CD4-positive, CD25-positive, alpha-beta regulatory T cell (primary cell): ENCODE data around the gene NDUFV2. TPM values are rescaled to one million over a fixed set of nuclear protein-coding genes. Genes with fewer than 3 reads are reported as not detected.
"Not testable (repeated sequence)": the region's sequence is repeated elsewhere in the genome, so short reads cannot be mapped to it uniquely, and the experiment has no call there.

Experiments
- ATAC-seq, 2 donors: fragments of 150-1000 bp; cut with Tn5 transposase; one replicate each; pipeline ENCODE4 v1.10.0; 2021; ENCODE audit warnings: low read depth in 2 of 2, moderate number of reproducible peaks in 2 of 2, moderate library complexity in 1 of 2
- DNase-seq, 3 donors: peaks; one replicate each; pipeline versions ENCODE4 v3.0.0 to v3.0.0-alpha.2; 2012 to 2022; ENCODE audit warnings: mixed read lengths in 1 of 3
- H3K27ac ChIP-seq: one replicate; pipeline ENCODE4 v1.7.0; 2013; ENCODE audit warnings: mild to moderate bottlenecking, low read length; ENCODE audit not compliant: insufficient read depth, poor library complexity, severe bottlenecking
- H3K27me3 ChIP-seq: one replicate; pipeline ENCODE4 v1.7.0; 2013; ENCODE audit warnings: low read length; ENCODE audit not compliant: control insufficient read depth, insufficient read depth
- H3K36me3 ChIP-seq: one replicate; pipeline ENCODE4 v1.7.0; 2013; ENCODE audit warnings: mild to moderate bottlenecking, low read length, moderate library complexity; ENCODE audit not compliant: control insufficient read depth, insufficient read depth
- H3K4me1 ChIP-seq: 2 replicates; pipeline ENCODE4 v1.7.0; 2013; ENCODE audit warnings: mild to moderate bottlenecking, low read length; ENCODE audit not compliant: insufficient read depth, control insufficient read depth, poor library complexity, severe bottlenecking
- H3K4me3 ChIP-seq: one replicate; pipeline ENCODE4 v1.7.0; 2013; ENCODE audit warnings: low read depth, mild to moderate bottlenecking, low read length, moderate library complexity
- H3K9me3 ChIP-seq, 2 experiments: 1 replicate in 1 of 2; 2 replicates in 1 of 2; pipeline ENCODE4 v1.7.0; 2013; ENCODE audit warnings: low read length in 2 of 2, mild to moderate bottlenecking in 1 of 2, moderate library complexity in 1 of 2; ENCODE audit not compliant: control insufficient read depth in 2 of 2
- H3K27ac Mint-ChIP-seq, 3 donors: one replicate each; pipeline ENCODE4 v1.8.0; 2020 to 2022; ENCODE audit warnings: mild to moderate bottlenecking in 3 of 3, mixed read lengths in 3 of 3, moderate library complexity in 2 of 3
- H3K27me3 Mint-ChIP-seq: one replicate; pipeline ENCODE4 v1.8.0; 2022; ENCODE audit warnings: mild to moderate bottlenecking, mixed read lengths
- H3K36me3 Mint-ChIP-seq: one replicate; pipeline ENCODE4 v1.8.0; 2020; ENCODE audit warnings: mixed read lengths
- H3K4me1 Mint-ChIP-seq, 4 donors: one replicate each; pipeline ENCODE4 v1.8.0; 2020 to 2022; ENCODE audit warnings: mixed read lengths in 4 of 4, mild to moderate bottlenecking in 1 of 4
- H3K4me3 Mint-ChIP-seq, 4 donors: one replicate each; pipeline ENCODE4 v1.8.0; 2020 to 2022; ENCODE audit warnings: mild to moderate bottlenecking in 4 of 4, mixed read lengths in 4 of 4, moderate library complexity in 3 of 4
- H3K9me3 Mint-ChIP-seq, 7 donors: one replicate each; pipeline ENCODE4 v1.8.0; 2020 to 2022; ENCODE audit warnings: mixed read lengths in 7 of 7, mild to moderate bottlenecking in 3 of 7, moderate library complexity in 2 of 7
- polyA plus RNA-seq, 4 donors: library from polyadenylated mRNA; unstranded; fragments of 300-500 nt; fragmentation: Illumina TruSeq; gene quantifications; one replicate each; pipeline ENCODE4 v1.2.3, GENCODE V29; 2021
- total RNA-seq: library from RNA; stranded (reverse); gene quantifications from one replicate; pipeline ENCODE4 v1.2.3, GENCODE V29; 2022

Gene NDUFV2
- total and polyA plus RNA-seq, 5 donors from 2014 or later: 207 to 282 (median 240) TPM

- ATAC-seq (no peak), DNase-seq (no peak)
- Mint-ChIP-seq H3K36me3 (peaks cover 22% of the 10 kb centered on the region), H3K4me1 (peaks cover 35 to 82% (median 72%) of the 10 kb centered on the region in 4 donors), H3K4me3 (peak overlapping the region in 3 of 4 donors; percentile 4 to 43 (median 11)), H3K27ac (no peak overlapping the region), H3K27me3 (no peaks in the 10 kb centered on the region), H3K9me3 (peaks cover 0 to 4% (median 0%) of the 10 kb centered on the region in 7 donors)
- Histone ChIP-seq H3K4me3 (peak overlapping the region; percentile 52), H3K9me3 (peaks cover 0 to 2% of the 10 kb centered on the region in 2 experiments), H3K27me3 (no peaks in the 10 kb centered on the region), H3K4me1 (peaks cover 43% of the 10 kb centered on the region), H3K27ac (peak overlapping the region; percentile 20), H3K36me3 (peaks cover 12% of the 10 kb centered on the region)
Observed at GRCh38 chr18:9157806-9158205, 55.3 kb downstream of the NDUFV2 start.

- no peak for ATAC-seq
Observed at GRCh38 chr18:9160014-9160413, 57.5 kb downstream of the NDUFV2 start.

GRCh38 chr18:9162663-9163062 is 60.2 kb downstream of the NDUFV2 start:
- H3K4me1 Mint-ChIP-seq: peaks cover 20 to 64% (median 53%) of the 10 kb centered on the region in 4 donors
- H3K9me3 Mint-ChIP-seq: peaks cover 2 to 30% (median 14%) of the 10 kb centered on the region in 7 donors
- peak overlapping the region in 2 of 4 donors; percentile 32 to 81 for H3K4me3 Mint-ChIP-seq
- peaks cover 40% of the 10 kb centered on the region for H3K36me3 Mint-ChIP-seq
- not testable (repeated sequence) for ATAC-seq, H3K27me3 ChIP-seq, H3K27ac ChIP-seq, H3K27ac Mint-ChIP-seq, DNase-seq, H3K36me3 ChIP-seq, H3K4me3 ChIP-seq, H3K27me3 Mint-ChIP-seq
- H3K9me3 ChIP-seq: peaks cover 13% of the 10 kb centered on the region in 2 experiments
- peaks cover 15% of the 10 kb centered on the region for H3K4me1 ChIP-seq

More at GRCh38 chr18:9160014-9160413, 57.5 kb downstream of the NDUFV2 start:
- Mint-ChIP-seq H3K36me3 (peaks cover 36% of the 10 kb centered on the region), H3K9me3 (peaks cover 2 to 24% (median 11%) of the 10 kb centered on the region in 7 donors), H3K27ac (no peak overlapping the region), H3K27me3 (no peaks in the 10 kb centered on the region), H3K4me3 (no peak overlapping the region), H3K4me1 (peaks cover 33 to 80% (median 68%) of the 10 kb centered on the region in 4 donors)
- Histone ChIP-seq H3K4me3 (peak overlapping the region; percentile 9), H3K27ac (no peak overlapping the region), H3K4me1 (peaks cover 29% of the 10 kb centered on the region), H3K36me3 (peaks cover 6% of the 10 kb centered on the region), H3K27me3 (no peaks in the 10 kb centered on the region), H3K9me3 (peaks cover 13% of the 10 kb centered on the region in 2 experiments)
- DNase-seq: no peak

GRCh38 chr18:9164149-9164548 is 61.6 kb downstream of the NDUFV2 start:
- Mint-ChIP-seq H3K4me3 (peak overlapping the region in 3 of 4 donors; percentile 3 to 28 (median 16)), H3K36me3 (peaks cover 44% of the 10 kb centered on the region)
- not testable (repeated sequence) for H3K27ac Mint-ChIP-seq

GRCh38 chr18:9165883-9166282 is 63.4 kb downstream of the NDUFV2 start:
- not testable (repeated sequence) for H3K4me3 ChIP-seq, H3K27me3 ChIP-seq, H3K4me1 ChIP-seq, H3K4me3 Mint-ChIP-seq, H3K27ac ChIP-seq, H3K36me3 ChIP-seq, ATAC-seq, DNase-seq, H3K27me3 Mint-ChIP-seq, H3K27ac Mint-ChIP-seq
- H3K4me1 Mint-ChIP-seq: peaks cover 28 to 74% (median 57%) of the 10 kb centered on the region in 4 donors
- peaks cover 50% of the 10 kb centered on the region for H3K36me3 Mint-ChIP-seq
- peaks cover 13% of the 10 kb centered on the region in 2 experiments for H3K9me3 ChIP-seq
- peaks cover 2 to 34% (median 14%) of the 10 kb centered on the region in 7 donors for H3K9me3 Mint-ChIP-seq

More at GRCh38 chr18:9164149-9164548, 61.6 kb downstream of the NDUFV2 start:
- not testable (repeated sequence) for H3K27ac ChIP-seq, H3K27me3 Mint-ChIP-seq, DNase-seq, H3K4me1 ChIP-seq, H3K27me3 ChIP-seq, H3K4me3 ChIP-seq, H3K36me3 ChIP-seq, ATAC-seq
- H3K9me3 Mint-ChIP-seq: peaks cover 2 to 30% (median 14%) of the 10 kb centered on the region in 7 donors
- peaks cover 28 to 64% (median 49%) of the 10 kb centered on the region in 4 donors for H3K4me1 Mint-ChIP-seq
- peaks cover 13% of the 10 kb centered on the region in 2 experiments for H3K9me3 ChIP-seq

- not testable (repeated sequence) for H3K27ac ChIP-seq, DNase-seq, H3K4me3 ChIP-seq, H3K36me3 ChIP-seq, H3K27me3 Mint-ChIP-seq, H3K27me3 ChIP-seq, H3K9me3 ChIP-seq, ATAC-seq
- Mint-ChIP-seq H3K9me3 (peaks cover 2 to 14% (median 8%) of the 10 kb centered on the region in 7 donors), H3K36me3 (peaks cover 28% of the 10 kb centered on the region), H3K27ac (peak overlapping the region in 2 of 3 donors; percentile 56 to 72), H3K4me1 (peaks cover 41 to 83% (median 55%) of the 10 kb centered on the region in 4 donors), H3K4me3 (peak overlapping the region in 3 of 4 donors; percentile 15 to 78 (median 35))
- H3K4me1 ChIP-seq: peaks cover 28% of the 10 kb centered on the region
Observed at GRCh38 chr18:9169515-9169914, 67.0 kb downstream of the NDUFV2 start.

- not testable (repeated sequence) for H3K27ac ChIP-seq, H3K27me3 Mint-ChIP-seq, DNase-seq, H3K27me3 ChIP-seq, H3K9me3 Mint-ChIP-seq, ATAC-seq, H3K9me3 ChIP-seq
- Mint-ChIP-seq H3K27ac (peak overlapping the region in 2 of 3 donors; percentile 50 to 70), H3K4me1 (peaks cover 32 to 94% (median 61%) of the 10 kb centered on the region in 4 donors), H3K36me3 (peaks cover 30% of the 10 kb centered on the region), H3K4me3 (peak overlapping the region in 3 of 4 donors; percentile 44 to 71 (median 59))
- Histone ChIP-seq H3K4me1 (peaks cover 28% of the 10 kb centered on the region), H3K4me3 (peak overlapping the region; percentile 19), H3K36me3 (peaks cover 12% of the 10 kb centered on the region)
Observed at GRCh38 chr18:9171919-9172318, 69.4 kb downstream of the NDUFV2 start.
